PFSK-1 (cell line): ENCODE data around the gene B4GALT2.
A peak's percentile ranks its signal among the peaks of the same experiment; 100 is the strongest.

Experiments
- FOXP2 ChIP-seq: optimal IDR thresholded peaks from 2 replicates; pipeline ENCODE3; 2011; ENCODE audit warnings: borderline replicate concordance, control low read depth, inconsistent platforms; ENCODE audit not compliant: insufficient read depth; ENCODE audit errors: extremely low read length, extremely low read depth
- POLR2AphosphoS5 ChIP-seq: IDR thresholded peaks from 2 replicates; pipeline ENCODE4 v1.6.1; 2012; ENCODE audit warnings: low read depth, mild to moderate bottlenecking, control low read depth, low read length, moderate library complexity
- REST ChIP-seq, 2 experiments: IDR thresholded peaks; 2 replicates each; pipeline versions ENCODE4 v1.6.1 to v1.8.0; 2011 to 2012; ENCODE audit warnings: low read depth in 2 of 2, low read length in 2 of 2, control low read depth in 1 of 2, inconsistent platforms in 1 of 2, mild to moderate bottlenecking in 1 of 2, moderate library complexity in 1 of 2; ENCODE audit not compliant: insufficient read depth in 1 of 2
- SIN3A ChIP-seq: IDR thresholded peaks from 2 replicates; pipeline ENCODE4 v1.6.1; 2012; ENCODE audit warnings: mild to moderate bottlenecking, low read length, moderate library complexity, borderline replicate concordance; ENCODE audit not compliant: insufficient read depth
- TAF1 ChIP-seq: IDR thresholded peaks from 2 replicates; pipeline ENCODE4 v1.6.1; 2012; ENCODE audit warnings: low read length, control low read depth, borderline replicate concordance; ENCODE audit not compliant: insufficient read depth

GRCh38 chr1:43977376-43978263 lies 1.4 kb upstream of the B4GALT2 start:
- no peak for TF ChIP-seq POLR2AphosphoS5
- no peak for TF ChIP-seq REST (IDR thresholded peaks at IDR 0.05; ENCODE audit: insufficient read depth in 1 of 2, low read depth in 2 of 2, low read length in 2 of 2)
- no peak for TF ChIP-seq FOXP2
- TF ChIP-seq TAF1: no peak
- peak; percentile 31; the same call in 1 of the 2 replicates for TF ChIP-seq SIN3A
